ENCODE data around the gene CFAP74. TPM values are rescaled to one million over a fixed set of nuclear protein-coding genes. Genes with fewer than 3 reads are reported as not detected.

Gene CFAP74
- total and polyA plus RNA-seq, 9 of the 15 experiments (the other 6 are each of a cell fraction or from before 2014, with no cell fraction given) = 0.03 to 0.15 (median 0.05) TPM; not detected in 6

DNA sequence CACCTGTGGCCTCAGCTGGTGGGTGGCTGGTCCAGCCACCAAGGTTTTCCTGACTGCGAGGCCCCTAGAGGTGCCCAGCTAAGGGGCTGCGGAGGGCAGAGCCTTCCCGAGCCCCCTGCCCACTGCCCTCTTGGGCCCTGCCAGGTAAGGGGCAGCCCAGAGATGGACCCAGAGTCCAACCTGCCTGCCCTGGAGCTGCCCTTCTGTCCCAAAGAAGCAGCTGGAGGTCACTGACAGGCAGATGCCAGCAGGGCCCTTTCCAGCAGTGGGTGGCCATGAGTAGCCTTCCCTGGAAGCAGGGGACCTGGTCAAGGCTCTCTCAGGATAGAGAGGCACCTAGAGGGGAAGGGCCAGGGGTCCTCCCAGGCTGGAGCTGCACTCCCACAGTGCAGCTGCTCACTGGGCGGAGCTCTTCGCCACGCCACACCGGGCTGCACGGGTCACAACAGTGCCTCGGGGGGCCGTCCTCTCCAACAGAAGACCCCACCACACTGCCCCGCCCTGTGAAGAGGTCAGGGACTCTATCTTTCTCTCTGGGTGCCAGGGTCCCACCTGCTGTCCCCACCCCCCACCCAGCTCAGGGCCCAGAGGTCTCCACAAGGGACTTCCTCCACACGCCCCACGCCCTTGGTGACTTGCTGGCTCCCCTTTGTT, 101.8 kb downstream of the CFAP74 start:
- Histone ChIP-seq H3K27me3 (ENCODE audit: control insufficient read depth in 2 of 2, insufficient read depth in 2 of 2, low read length in 2 of 2) (no peaks in the 10 kb centered on the region; a peak in 1 of 5 replicates), H3K4me2 (ENCODE audit: insufficient read depth, low read length) (no peak overlapping the region), H3K36me3 (ENCODE audit: control insufficient read depth, insufficient read depth, low read length) (no peaks in the 10 kb centered on the region), H2AFZ (ENCODE audit: low read depth, low read length) (peak overlapping the region; percentile 44; the same call in 1 of the 2 replicates), H3K9me1 (ENCODE audit: control insufficient read depth, insufficient read depth, low read length) (no peaks in the 10 kb centered on the region), H3K27ac (ENCODE audit: extremely low read depth, low read depth, low read length) (no peak overlapping the region), H3K9ac (ENCODE audit: insufficient read depth in 1 of 2, low read depth in 2 of 2, low read length in 2 of 2) (peak overlapping the region in 1 of 2 experiments; percentile 18; a peak in 2 of 4 replicates), H3K4me1 (replicated peaks in 1 of 2; ENCODE audit: control insufficient read depth in 2 of 2, insufficient read depth in 2 of 2, low read length in 2 of 2) (peaks cover 6 to 34% of the 10 kb centered on the region in 2 experiments; a peak in 4 of 5 replicates), H3K9me3 (replicated peaks; ENCODE audit: control insufficient read depth, insufficient read depth, low read depth, low read length) (peaks cover 4% of the 10 kb centered on the region; the same call in 1 of the 2 replicates), H4K20me1 (replicated peaks; ENCODE audit: control insufficient read depth, insufficient read depth, low read length) (no peaks in the 10 kb centered on the region), H3K79me2 (ENCODE audit: control insufficient read depth, insufficient read depth, low read length) (no peaks in the 10 kb centered on the region), H3K4me3 (no peak overlapping the region)
- TF ChIP-seq ZNF398 (CRISPR knock-in tag; IDR thresholded peaks at IDR 0.05) (no peak), POLR2G (IDR thresholded peaks at IDR 0.05; ENCODE audit: low read depth, low read length) (peak; percentile 22; the same call in 1 of the 2 replicates), E2F4 (CRISPR knock-in tag; IDR thresholded peaks at IDR 0.05; ENCODE audit: low read depth) (no peak), C11orf30 (IDR thresholded peaks at IDR 0.05; ENCODE audit: low read depth) (no peak)
- ATAC-seq (no peak), DNase-seq (ENCODE audit: extremely low read depth in 1 of 4, low spot score in 3 of 4) (no peak), FAIRE-seq (no peak)
- in situ Hi-C loops (cut with MboI) (no loop called here), intact Hi-C loops (cut with micrococcal nuclease) (no loop called here)
- CTCF ChIA-PET (ENCODE audit: low intra/inter-chr PET ratio) = no interaction called here
- WGBS (ENCODE audit: insufficient coverage, low coverage, missing lambda C conversion rate) = 36% methylated on average over 11 of the region's 13 CpGs
- no TSS peak for BruUV-seq (replicated peaks)
- POLR2A ChIA-PET = interaction anchor here (1.0 to 1.3 kb wide), 4 partner anchors 13 to 631 kb away, joined by 3 to 6 read pairs (median 5); partner anchors contain the start of gene CALML6
